ENCODE data around the gene TPH2. TPM values are rescaled to one million over a fixed set of nuclear protein-coding genes. Genes with fewer than 3 reads are reported as not detected.

The TPH2 gene
- total and polyA plus RNA-seq, 4 donors = 0.01 TPM; not detected in 3

DNA sequence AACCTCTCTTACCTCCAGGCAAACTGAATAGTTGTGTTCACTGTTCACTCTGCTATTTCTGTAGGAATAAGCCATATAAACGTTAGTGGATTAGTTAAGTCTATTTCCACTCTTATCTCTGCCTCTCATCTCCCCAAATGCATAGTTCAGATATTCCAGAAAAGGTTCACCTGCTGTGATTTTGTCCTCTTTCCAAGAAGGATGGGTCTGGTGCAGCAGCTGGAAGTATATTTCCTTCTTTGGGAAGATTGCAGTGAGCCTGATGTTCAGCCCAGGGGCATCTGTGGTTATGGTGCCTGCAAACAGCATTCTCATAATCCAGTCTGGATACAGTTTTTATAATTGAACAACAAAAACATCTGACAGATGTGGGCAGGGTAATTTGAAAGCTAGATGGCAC is 97.7 kb downstream of the TPH2 start:
- H3K27me3 ChIP-seq (ENCODE audit: control insufficient read depth in 3 of 3, insufficient read depth in 3 of 3, low read length in 2 of 3) = no peaks in the 10 kb centered on the region
- no peaks in the 10 kb centered on the region for H3K4me1 ChIP-seq (ENCODE audit: control insufficient read depth in 5 of 5, insufficient read depth in 5 of 5, low read length in 5 of 5)
- no peak for DNase-seq
- ATAC-seq (ENCODE audit: insufficient read depth, low FRiP score) = no peak
- H3K36me3 ChIP-seq (ENCODE audit: control insufficient read depth in 4 of 4, insufficient read depth in 4 of 4, low read length in 4 of 4) = no peaks in the 10 kb centered on the region
- no peak overlapping the region for H3K9ac ChIP-seq (ENCODE audit: insufficient read depth in 1 of 2, low read length in 2 of 2)
- TF ChIP-seq, protein P1, sequence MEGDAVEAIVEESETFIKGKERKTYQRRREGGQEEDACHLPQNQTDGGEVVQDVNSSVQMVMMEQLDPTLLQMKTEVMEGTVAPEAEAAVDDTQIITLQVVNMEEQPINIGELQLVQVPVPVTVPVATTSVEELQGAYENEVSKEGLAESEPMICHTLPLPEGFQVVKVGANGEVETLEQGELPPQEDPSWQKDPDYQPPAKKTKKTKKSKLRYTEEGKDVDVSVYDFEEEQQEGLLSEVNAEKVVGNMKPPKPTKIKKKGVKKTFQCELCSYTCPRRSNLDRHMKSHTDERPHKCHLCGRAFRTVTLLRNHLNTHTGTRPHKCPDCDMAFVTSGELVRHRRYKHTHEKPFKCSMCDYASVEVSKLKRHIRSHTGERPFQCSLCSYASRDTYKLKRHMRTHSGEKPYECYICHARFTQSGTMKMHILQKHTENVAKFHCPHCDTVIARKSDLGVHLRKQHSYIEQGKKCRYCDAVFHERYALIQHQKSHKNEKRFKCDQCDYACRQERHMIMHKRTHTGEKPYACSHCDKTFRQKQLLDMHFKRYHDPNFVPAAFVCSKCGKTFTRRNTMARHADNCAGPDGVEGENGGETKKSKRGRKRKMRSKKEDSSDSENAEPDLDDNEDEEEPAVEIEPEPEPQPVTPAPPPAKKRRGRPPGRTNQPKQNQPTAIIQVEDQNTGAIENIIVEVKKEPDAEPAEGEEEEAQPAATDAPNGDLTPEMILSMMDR (IDR thresholded peaks at IDR 0.05; ENCODE audit: control extremely low read depth, extremely low read depth) = no peak
- no peak overlapping the region for H3K27ac ChIP-seq (ENCODE audit: low read depth in 1 of 2, low read length in 1 of 2)
- WGBS, 2 donors = 38 to 41% methylated on average over 1 of the region's 1 CpG
- no peak overlapping the region for H3K4me3 ChIP-seq
- peaks cover 0 to 4% (median 0%) of the 10 kb centered on the region in 4 donors for H3K9me3 ChIP-seq (ENCODE audit: control insufficient read depth in 4 of 4, insufficient read depth in 3 of 4, low read length in 3 of 4)

DNA sequence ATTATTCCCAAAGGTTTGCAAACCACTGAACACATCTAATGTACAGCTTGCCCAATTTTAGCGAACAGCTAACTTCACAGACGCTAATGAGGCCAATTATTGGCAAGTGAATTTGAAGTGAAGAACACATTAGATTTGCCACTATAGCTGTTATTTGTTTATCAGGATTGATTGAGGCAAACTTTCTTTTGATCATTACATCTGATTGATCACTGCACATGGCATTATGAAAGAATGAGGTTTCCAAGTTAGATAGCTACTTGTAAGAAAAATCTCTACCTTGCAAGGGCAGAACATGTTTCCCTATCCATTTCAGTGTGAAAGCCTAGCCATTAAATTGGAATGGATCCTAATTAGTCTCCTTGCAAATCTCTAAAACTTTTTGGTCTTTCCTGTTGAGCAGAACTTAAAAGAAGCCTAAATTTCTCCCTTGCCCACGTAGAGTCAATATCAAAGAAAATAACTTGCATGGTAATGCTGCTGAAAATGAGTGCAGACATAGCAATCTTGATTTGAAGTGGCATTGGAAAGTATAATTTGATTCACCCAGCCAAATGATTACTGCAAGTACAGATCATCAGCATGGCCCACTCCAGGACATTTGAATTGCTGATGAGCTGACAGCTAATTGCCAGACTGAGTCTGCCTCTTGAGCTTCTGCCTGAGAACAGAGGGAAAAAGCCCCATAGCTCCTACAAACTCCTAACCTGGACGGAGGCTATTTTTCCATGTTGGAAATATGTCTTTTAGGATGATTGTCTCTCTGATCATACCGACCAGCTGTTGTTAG is 98.6 kb downstream of the TPH2 start:
- Histone ChIP-seq H3K9ac (ENCODE audit: insufficient read depth in 1 of 2, low read length in 2 of 2) (no peak overlapping the region), H3K9me3 (ENCODE audit: control insufficient read depth in 4 of 4, insufficient read depth in 3 of 4, low read length in 3 of 4) (peaks cover 0 to 4% (median 0%) of the 10 kb centered on the region in 4 donors), H3K4me1 (ENCODE audit: control insufficient read depth in 5 of 5, insufficient read depth in 5 of 5, low read length in 5 of 5) (peaks cover 0 to 3% (median 0%) of the 10 kb centered on the region in 5 donors), H3K27ac (ENCODE audit: low read depth in 1 of 2, low read length in 1 of 2) (no peak overlapping the region), H3K4me3 (no peak overlapping the region), H3K27me3 (ENCODE audit: control insufficient read depth in 3 of 3, insufficient read depth in 3 of 3, low read length in 2 of 3) (no peaks in the 10 kb centered on the region), H3K36me3 (ENCODE audit: control insufficient read depth in 4 of 4, insufficient read depth in 4 of 4, low read length in 4 of 4) (no peaks in the 10 kb centered on the region)
- ATAC-seq (ENCODE audit: insufficient read depth, low FRiP score) = no peak
- TF ChIP-seq, protein P1 (IDR thresholded peaks at IDR 0.05; ENCODE audit: control extremely low read depth, extremely low read depth) = no peak
- 86 to 91% methylated on average over 5 of the region's 5 CpGs for WGBS, 2 donors
- DNase-seq = no peak

DNA sequence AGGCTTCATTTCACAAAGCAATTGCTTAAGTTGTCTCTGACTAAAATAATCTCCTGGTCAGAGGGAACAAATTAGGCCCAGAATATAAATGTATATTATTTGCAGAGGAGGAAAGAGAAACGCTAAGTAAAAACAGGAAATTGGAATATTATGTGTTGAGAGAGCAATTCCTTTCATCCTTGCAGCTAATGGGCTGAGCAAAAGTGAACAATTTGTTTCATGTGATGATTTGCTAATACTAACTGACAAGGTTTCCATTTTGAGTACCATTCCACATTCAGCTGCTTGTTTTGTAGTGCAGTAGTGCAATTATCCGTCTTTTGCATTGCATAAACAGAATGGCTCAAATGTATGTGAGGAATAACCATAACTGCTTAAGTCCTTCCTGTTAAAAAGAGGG is 103.2 kb downstream of the TPH2 start:
- no peak for ATAC-seq (ENCODE audit: insufficient read depth, low FRiP score)
- no peaks in the 10 kb centered on the region for H3K36me3 ChIP-seq (ENCODE audit: control insufficient read depth in 4 of 4, insufficient read depth in 4 of 4, low read length in 4 of 4)
- peaks cover 0 to 4% (median 0%) of the 10 kb centered on the region in 4 donors for H3K9me3 ChIP-seq (ENCODE audit: control insufficient read depth in 4 of 4, insufficient read depth in 3 of 4, low read length in 3 of 4)
- DNase-seq = peak in 2 of 3 donors; percentile 53 to 74
- no peaks in the 10 kb centered on the region for H3K27me3 ChIP-seq (ENCODE audit: control insufficient read depth in 3 of 3, insufficient read depth in 3 of 3, low read length in 2 of 3)
- H3K4me1 ChIP-seq (ENCODE audit: control insufficient read depth in 5 of 5, insufficient read depth in 5 of 5, low read length in 5 of 5) = peaks cover 0 to 3% (median 0%) of the 10 kb centered on the region in 5 donors
- WGBS, 2 donors = 55 to 65% methylated on average over 2 of the region's 2 CpGs
- H3K27ac ChIP-seq (ENCODE audit: low read depth in 1 of 2, low read length in 1 of 2) = no peak overlapping the region
- no peak overlapping the region for H3K9ac ChIP-seq (ENCODE audit: insufficient read depth in 1 of 2, low read length in 2 of 2)
- no peak overlapping the region for H3K4me3 ChIP-seq
- TF ChIP-seq, protein P1 (IDR thresholded peaks at IDR 0.05; ENCODE audit: control extremely low read depth, extremely low read depth) = no peak

All from lung (tissue), 12 donors.